ENCODE data around the gene FAM3B. TPM values are rescaled to one million over a fixed set of nuclear protein-coding genes. Genes with fewer than 3 reads are reported as not detected.

The FAM3B gene
- total RNA-seq, 2 donors from 2014 or later: 2.1 to 3.1 TPM

GRCh38 chr21:41315726-41316125, 875 bp upstream of the FAM3B start:
- Histone ChIP-seq H3K27ac (ENCODE audit: low read depth, low read length) (no peak overlapping the region), H3K9ac (ENCODE audit: extremely low read depth, low read length, poor library complexity, severe bottlenecking) (no peak overlapping the region), H3K4me1 (ENCODE audit: control insufficient read depth, insufficient read depth, low read length) (no peaks in the 10 kb centered on the region), H3K27me3 (ENCODE audit: control insufficient read depth, insufficient read depth, low read length, poor library complexity, severe bottlenecking) (peaks cover 42% of the 10 kb centered on the region), H3K9me3 (ENCODE audit: control insufficient read depth, low read length) (no peaks in the 10 kb centered on the region), H3K36me3 (ENCODE audit: control insufficient read depth, insufficient read depth, low read length) (no peaks in the 10 kb centered on the region), H3K4me3 (ENCODE audit: low read length) (no peak overlapping the region)
- no peaks in the 10 kb centered on the region for H3K9me3 Mint-ChIP-seq
- H3K27me3 Mint-ChIP-seq (ENCODE audit: insufficient read depth): peaks cover 32% of the 10 kb centered on the region
- no peak for TF ChIP-seq CTCF (conservative IDR thresholded peaks at IDR 0.05)
- 93 to 95% methylated on average over 4 to 6 of the region's 6 CpGs for WGBS, 2 experiments (ENCODE audit: insufficient coverage in 1 of 2, insufficient read length in 1 of 2)
- H3K27ac Mint-ChIP-seq: no peak overlapping the region
- no peak for DNase-seq
- H3K4me1 Mint-ChIP-seq: peaks cover 9% of the 10 kb centered on the region
- no peaks in the 10 kb centered on the region for H3K36me3 Mint-ChIP-seq (ENCODE audit: low read depth)
- H3K4me3 Mint-ChIP-seq: peak overlapping the region; percentile 58

- H3K9me3 Mint-ChIP-seq: no peaks in the 10 kb centered on the region
- Histone ChIP-seq H3K27me3 (ENCODE audit: control insufficient read depth, insufficient read depth, low read length, poor library complexity, severe bottlenecking) (peaks cover 42% of the 10 kb centered on the region), H3K36me3 (ENCODE audit: control insufficient read depth, insufficient read depth, low read length) (no peaks in the 10 kb centered on the region), H3K4me3 (ENCODE audit: low read length) (peak overlapping the region; percentile 72), H3K4me1 (ENCODE audit: control insufficient read depth, insufficient read depth, low read length) (peaks cover 1% of the 10 kb centered on the region), H3K27ac (ENCODE audit: low read depth, low read length) (no peak overlapping the region), H3K9me3 (ENCODE audit: control insufficient read depth, low read length) (no peaks in the 10 kb centered on the region), H3K9ac (ENCODE audit: extremely low read depth, low read length, poor library complexity, severe bottlenecking) (no peak overlapping the region)
- H3K4me1 Mint-ChIP-seq: peaks cover 12% of the 10 kb centered on the region
- no peaks in the 10 kb centered on the region for H3K36me3 Mint-ChIP-seq (ENCODE audit: low read depth)
- peaks cover 32% of the 10 kb centered on the region for H3K27me3 Mint-ChIP-seq (ENCODE audit: insufficient read depth)
- H3K27ac Mint-ChIP-seq: no peak overlapping the region
- WGBS, 2 experiments (ENCODE audit: insufficient coverage in 1 of 2, insufficient read length in 1 of 2): 15 to 38% methylated on average over 5 to 19 of the region's 19 CpGs
- TF ChIP-seq CTCF (conservative IDR thresholded peaks at IDR 0.05): no peak
- DNase-seq: no peak
- H3K4me3 Mint-ChIP-seq: peak overlapping the region; percentile 58
These were observed 427 bp downstream of the FAM3B start for GRCh38 chr21:41317063-41317392.

- Mint-ChIP-seq H3K27ac (no peak overlapping the region), H3K4me1 (peaks cover 15% of the 10 kb centered on the region), H3K9me3 (no peaks in the 10 kb centered on the region), H3K4me3 (peak overlapping the region; percentile 58), H3K27me3 (ENCODE audit: insufficient read depth) (peaks cover 32% of the 10 kb centered on the region), H3K36me3 (ENCODE audit: low read depth) (no peaks in the 10 kb centered on the region)
- Histone ChIP-seq H3K9ac (ENCODE audit: extremely low read depth, low read length, poor library complexity, severe bottlenecking) (no peak overlapping the region), H3K27ac (ENCODE audit: low read depth, low read length) (no peak overlapping the region), H3K4me3 (ENCODE audit: low read length) (peak overlapping the region; percentile 72), H3K4me1 (ENCODE audit: control insufficient read depth, insufficient read depth, low read length) (peaks cover 5% of the 10 kb centered on the region), H3K9me3 (ENCODE audit: control insufficient read depth, low read length) (no peaks in the 10 kb centered on the region), H3K36me3 (ENCODE audit: control insufficient read depth, insufficient read depth, low read length) (no peaks in the 10 kb centered on the region), H3K27me3 (ENCODE audit: control insufficient read depth, insufficient read depth, low read length, poor library complexity, severe bottlenecking) (peaks cover 42% of the 10 kb centered on the region)
- no peak for DNase-seq
- TF ChIP-seq CTCF (conservative IDR thresholded peaks at IDR 0.05): no peak
- 81% methylated on average over 6 to 10 of the region's 10 CpGs for WGBS, 2 experiments (ENCODE audit: insufficient coverage in 1 of 2, insufficient read length in 1 of 2)
These were observed 857 bp downstream of the FAM3B start for GRCh38 chr21:41317458-41317857.
